HepG2 (cell line): ENCODE measurements around the gene MFAP1. TPM values are rescaled to one million over a fixed set of nuclear protein-coding genes. Genes with fewer than 3 reads are reported as not detected.

Experiments used
- BRD4 ChIP-seq: sonication (generic); formaldehyde crosslinking; IDR thresholded peaks from 2 replicates; pipeline ENCODE4 v1.4.0; 2020; ENCODE audit warnings: missing genetic modification reagents
- ELF1 ChIP-seq: sonication (generic); formaldehyde crosslinking; IDR thresholded peaks from 2 replicates; pipeline ENCODE4 v1.4.0; 2020; ENCODE audit warnings: missing genetic modification reagents
- HOXA5 ChIP-seq: sonication (generic); formaldehyde crosslinking; IDR thresholded peaks from 2 replicates; pipeline ENCODE4 v1.4.0; 2020; ENCODE audit warnings: missing genetic modification reagents
- KDM5A ChIP-seq: fragments of 200-600 bp; sonication (generic); IDR thresholded peaks from 2 replicates; pipeline ENCODE4 v1.7.0; 2018; ENCODE audit warnings: antibody characterized with exemption, mild to moderate bottlenecking, low read length, borderline replicate concordance
- MAFF ChIP-seq: IDR thresholded peaks from 2 replicates; pipeline ENCODE4 v1.6.1; 2011; ENCODE audit warnings: low read depth, low read length, improper control_type of control experiment
- MED13 ChIP-seq: sonication (generic); formaldehyde crosslinking; IDR thresholded peaks from 2 replicates; pipeline ENCODE4 v1.5.0; 2020; ENCODE audit warnings: missing genetic modification reagents
- MXI1 ChIP-seq: IDR thresholded peaks from 3 replicates; pipeline ENCODE4 v1.6.1; 2012; ENCODE audit warnings: low read depth, low read length, inconsistent platforms, borderline replicate concordance
- PAF1 ChIP-seq: IDR thresholded peaks from 2 replicates; pipeline ENCODE4 v1.6.1; 2016; ENCODE audit warnings: missing genetic modification reagents, missing compliant biosample characterization
- SIX1 ChIP-seq: sonication (generic); formaldehyde crosslinking; IDR thresholded peaks from 2 replicates; pipeline ENCODE4 v1.4.0; 2020; ENCODE audit warnings: missing genetic modification reagents, borderline replicate concordance
- SMARCC2 ChIP-seq: fragments of 450-650 bp; IDR thresholded peaks from 2 replicates; pipeline ENCODE4 v1.6.1; 2017; ENCODE audit warnings: antibody characterized with exemption, mild to moderate bottlenecking
- SMYD3 ChIP-seq: sonication (generic); formaldehyde crosslinking; IDR thresholded peaks from 2 replicates; pipeline ENCODE4 v1.8.1; 2023; ENCODE audit warnings: mild to moderate bottlenecking, missing genetic modification reagents
- TCF7 ChIP-seq: sonication (generic); IDR thresholded peaks from 2 replicates; pipeline ENCODE4 v1.6.1; 2016; ENCODE audit warnings: antibody characterized with exemption, low read depth
- YY1 ChIP-seq: IDR thresholded peaks from 2 replicates; pipeline ENCODE4 v1.6.1; 2011; ENCODE audit warnings: low read length, low read depth, moderate library complexity, mild to moderate bottlenecking; ENCODE audit not compliant: insufficient read depth, insufficient replicate concordance
- ZNF564 ChIP-seq: sonication (generic); formaldehyde crosslinking; IDR thresholded peaks from 2 replicates; pipeline ENCODE4 v1.8.1; 2023; ENCODE audit warnings: mild to moderate bottlenecking, missing genetic modification reagents
- ZNF788 ChIP-seq: sonication (generic); formaldehyde crosslinking; IDR thresholded peaks from 2 replicates; pipeline ENCODE4 v1.5.0; 2020; ENCODE audit warnings: mild to moderate bottlenecking, missing genetic modification reagents, borderline replicate concordance
- polyA plus RNA-seq, 8 experiments: library from polyadenylated mRNA; depleted of rRNA in 3 of 8; stranded (reverse) in 7 of 8; unstranded in 1 of 8; fragments of >200 nt; fragmentation: Illumina TruSeq in 4 of 8; extraction: Trizol in 4 of 8; gene quantifications; 2 replicates each; pipeline versions ENCODE4 v1.2.1 to v1.2.3, GENCODE V29; 2011 to 2016; ENCODE audit warnings: low read depth in 4 of 8, missing spikeins in 1 of 8, mixed read lengths in 1 of 8; ENCODE audit not compliant: insufficient read depth in 1 of 8
- total RNA-seq, 5 experiments: library from RNA; depleted of rRNA; stranded (reverse); fragments of >200 nt; fragmentation: Illumina TruSeq; extraction: Trizol; gene quantifications; 2 replicates each; pipeline ENCODE4 v1.2.3, GENCODE V29; 2016; ENCODE audit warnings: low read depth in 1 of 5
- TF ChIP-seq, protein P1 (sequence below): sonication (generic); formaldehyde crosslinking; IDR thresholded peaks from 2 replicates; pipeline ENCODE4 v1.5.0; 2020; ENCODE audit warnings: mild to moderate bottlenecking, missing genetic modification reagents, borderline replicate concordance
- TF ChIP-seq, protein P2 (sequence below): sonication (generic); formaldehyde crosslinking; IDR thresholded peaks from 2 replicates; pipeline ENCODE4 v1.4.0; 2020; ENCODE audit warnings: missing genetic modification reagents
- TF ChIP-seq, protein P3 (sequence below): sonication (generic); formaldehyde crosslinking; IDR thresholded peaks from 2 replicates; pipeline ENCODE4 v1.8.0; 2022; ENCODE audit warnings: missing genetic modification reagents, mild to moderate bottlenecking, moderate library complexity, borderline replicate concordance

Gene MFAP1
- total and polyA plus RNA-seq, 2 of the 13 experiments (the other 11 are each of a cell fraction or from before 2014, with no cell fraction given): 11.8 to 39.5 TPM

DNA sequence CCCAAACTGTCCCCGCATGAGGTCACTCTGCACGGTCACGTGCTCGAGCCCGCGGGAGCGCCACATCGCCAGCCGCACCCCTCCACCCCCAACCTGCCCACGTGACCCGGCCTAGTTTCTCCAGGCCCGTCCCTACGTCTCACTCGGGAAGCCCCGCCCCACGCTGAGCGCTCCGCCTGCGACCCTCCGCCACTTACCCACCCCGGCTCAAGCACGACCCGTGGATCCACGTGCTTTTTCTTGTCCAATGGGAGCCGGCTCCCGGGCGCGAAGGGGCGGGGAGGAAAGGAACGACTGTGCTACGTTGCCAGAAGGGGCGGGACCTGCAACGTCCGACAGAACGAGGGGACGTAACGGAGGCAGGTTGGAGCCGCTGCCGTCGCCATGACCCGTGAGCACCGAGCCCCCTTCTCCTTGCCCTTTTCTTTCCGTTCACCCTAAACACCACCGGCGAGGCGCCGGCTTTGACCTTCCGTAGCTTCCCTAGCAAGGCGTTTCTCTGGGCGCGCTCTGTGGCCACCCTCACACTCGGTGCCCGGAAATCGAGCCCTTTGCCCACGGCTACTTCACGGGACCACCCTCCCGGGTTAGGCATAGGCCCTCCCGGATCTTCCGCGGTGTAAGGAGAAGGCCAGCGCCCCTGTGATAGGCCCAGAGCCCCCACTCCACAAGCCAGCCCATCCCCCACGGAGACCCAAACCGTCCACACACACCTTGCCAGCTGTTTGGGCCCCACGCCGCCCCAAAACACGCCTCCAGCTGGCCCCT lies 32.3 kb downstream of the MFAP1 start, which contains the start of gene SERF2 (continued):
- TF ChIP-seq ZNF788 (CRISPR knock-in tag) (peak; percentile 39; the same call in 1 of the 2 replicates), SMARCC2 (no peak), ZNF564 (no peak), SIX1 (CRISPR knock-in tag) (no peak), ELF1 (peak; percentile 40; the same call in 1 of the 2 replicates), MXI1 (peak; percentile 65; the same call in 1 of the 3 replicates), SMYD3 (CRISPR knock-in tag) (0 out of 2 replicates have a peak, but pooled peaks have one; percentile 46), HOXA5 (no peak; the same call in 1 of the 2 replicates), TCF7 (no peak), MED13 (CRISPR knock-in tag) (0 out of 2 replicates have a peak, but pooled peaks have one; percentile 15), KDM5A (peak; percentile 73; the same call in 1 of the 2 replicates), BRD4 (0 out of 2 replicates have a peak, but pooled peaks have one; percentile 2), YY1 (peak; percentile 78), MAFF (no peak), PAF1 (CRISPR knock-in tag) (no peak)
- TF ChIP-seq, protein P1, sequence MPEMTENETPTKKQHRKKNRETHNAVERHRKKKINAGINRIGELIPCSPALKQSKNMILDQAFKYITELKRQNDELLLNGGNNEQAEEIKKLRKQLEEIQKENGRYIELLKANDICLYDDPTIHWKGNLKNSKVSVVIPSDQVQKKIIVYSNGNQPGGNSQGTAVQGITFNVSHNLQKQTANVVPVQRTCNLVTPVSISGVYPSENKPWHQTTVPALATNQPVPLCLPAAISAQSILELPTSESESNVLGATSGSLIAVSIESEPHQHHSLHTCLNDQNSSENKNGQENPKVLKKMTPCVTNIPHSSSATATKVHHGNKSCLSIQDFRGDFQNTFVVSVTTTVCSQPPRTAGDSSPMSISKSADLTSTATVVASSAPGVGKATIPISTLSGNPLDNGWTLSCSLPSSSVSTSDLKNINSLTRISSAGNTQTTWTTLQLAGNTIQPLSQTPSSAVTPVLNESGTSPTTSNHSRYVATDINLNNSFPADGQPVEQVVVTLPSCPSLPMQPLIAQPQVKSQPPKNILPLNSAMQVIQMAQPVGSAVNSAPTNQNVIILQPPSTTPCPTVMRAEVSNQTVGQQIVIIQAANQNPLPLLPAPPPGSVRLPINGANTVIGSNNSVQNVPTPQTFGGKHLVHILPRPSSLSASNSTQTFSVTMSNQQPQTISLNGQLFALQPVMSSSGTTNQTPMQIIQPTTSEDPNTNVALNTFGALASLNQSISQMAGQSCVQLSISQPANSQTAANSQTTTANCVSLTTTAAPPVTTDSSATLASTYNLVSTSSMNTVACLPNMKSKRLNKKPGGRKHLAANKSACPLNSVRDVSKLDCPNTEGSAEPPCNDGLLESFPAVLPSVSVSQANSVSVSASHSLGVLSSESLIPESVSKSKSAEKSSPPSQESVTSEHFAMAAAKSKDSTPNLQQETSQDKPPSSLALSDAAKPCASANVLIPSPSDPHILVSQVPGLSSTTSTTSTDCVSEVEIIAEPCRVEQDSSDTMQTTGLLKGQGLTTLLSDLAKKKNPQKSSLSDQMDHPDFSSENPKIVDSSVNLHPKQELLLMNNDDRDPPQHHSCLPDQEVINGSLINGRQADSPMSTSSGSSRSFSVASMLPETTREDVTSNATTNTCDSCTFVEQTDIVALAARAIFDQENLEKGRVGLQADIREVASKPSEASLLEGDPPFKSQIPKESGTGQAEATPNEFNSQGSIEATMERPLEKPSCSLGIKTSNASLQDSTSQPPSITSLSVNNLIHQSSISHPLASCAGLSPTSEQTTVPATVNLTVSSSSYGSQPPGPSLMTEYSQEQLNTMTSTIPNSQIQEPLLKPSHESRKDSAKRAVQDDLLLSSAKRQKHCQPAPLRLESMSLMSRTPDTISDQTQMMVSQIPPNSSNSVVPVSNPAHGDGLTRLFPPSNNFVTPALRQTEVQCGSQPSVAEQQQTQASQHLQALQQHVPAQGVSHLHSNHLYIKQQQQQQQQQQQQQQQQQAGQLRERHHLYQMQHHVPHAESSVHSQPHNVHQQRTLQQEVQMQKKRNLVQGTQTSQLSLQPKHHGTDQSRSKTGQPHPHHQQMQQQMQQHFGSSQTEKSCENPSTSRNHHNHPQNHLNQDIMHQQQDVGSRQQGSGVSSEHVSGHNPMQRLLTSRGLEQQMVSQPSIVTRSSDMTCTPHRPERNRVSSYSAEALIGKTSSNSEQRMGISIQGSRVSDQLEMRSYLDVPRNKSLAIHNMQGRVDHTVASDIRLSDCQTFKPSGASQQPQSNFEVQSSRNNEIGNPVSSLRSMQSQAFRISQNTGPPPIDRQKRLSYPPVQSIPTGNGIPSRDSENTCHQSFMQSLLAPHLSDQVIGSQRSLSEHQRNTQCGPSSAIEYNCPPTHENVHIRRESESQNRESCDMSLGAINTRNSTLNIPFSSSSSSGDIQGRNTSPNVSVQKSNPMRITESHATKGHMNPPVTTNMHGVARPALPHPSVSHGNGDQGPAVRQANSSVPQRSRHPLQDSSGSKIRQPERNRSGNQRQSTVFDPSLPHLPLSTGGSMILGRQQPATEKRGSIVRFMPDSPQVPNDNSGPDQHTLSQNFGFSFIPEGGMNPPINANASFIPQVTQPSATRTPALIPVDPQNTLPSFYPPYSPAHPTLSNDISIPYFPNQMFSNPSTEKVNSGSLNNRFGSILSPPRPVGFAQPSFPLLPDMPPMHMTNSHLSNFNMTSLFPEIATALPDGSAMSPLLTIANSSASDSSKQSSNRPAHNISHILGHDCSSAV: no peak
- TF ChIP-seq, protein P2, sequence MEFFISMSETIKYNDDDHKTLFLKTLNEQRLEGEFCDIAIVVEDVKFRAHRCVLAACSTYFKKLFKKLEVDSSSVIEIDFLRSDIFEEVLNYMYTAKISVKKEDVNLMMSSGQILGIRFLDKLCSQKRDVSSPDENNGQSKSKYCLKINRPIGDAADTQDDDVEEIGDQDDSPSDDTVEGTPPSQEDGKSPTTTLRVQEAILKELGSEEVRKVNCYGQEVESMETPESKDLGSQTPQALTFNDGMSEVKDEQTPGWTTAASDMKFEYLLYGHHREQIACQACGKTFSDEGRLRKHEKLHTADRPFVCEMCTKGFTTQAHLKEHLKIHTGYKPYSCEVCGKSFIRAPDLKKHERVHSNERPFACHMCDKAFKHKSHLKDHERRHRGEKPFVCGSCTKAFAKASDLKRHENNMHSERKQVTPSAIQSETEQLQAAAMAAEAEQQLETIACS (CRISPR knock-in tag): peak; percentile 62
- TF ChIP-seq, protein P3, sequence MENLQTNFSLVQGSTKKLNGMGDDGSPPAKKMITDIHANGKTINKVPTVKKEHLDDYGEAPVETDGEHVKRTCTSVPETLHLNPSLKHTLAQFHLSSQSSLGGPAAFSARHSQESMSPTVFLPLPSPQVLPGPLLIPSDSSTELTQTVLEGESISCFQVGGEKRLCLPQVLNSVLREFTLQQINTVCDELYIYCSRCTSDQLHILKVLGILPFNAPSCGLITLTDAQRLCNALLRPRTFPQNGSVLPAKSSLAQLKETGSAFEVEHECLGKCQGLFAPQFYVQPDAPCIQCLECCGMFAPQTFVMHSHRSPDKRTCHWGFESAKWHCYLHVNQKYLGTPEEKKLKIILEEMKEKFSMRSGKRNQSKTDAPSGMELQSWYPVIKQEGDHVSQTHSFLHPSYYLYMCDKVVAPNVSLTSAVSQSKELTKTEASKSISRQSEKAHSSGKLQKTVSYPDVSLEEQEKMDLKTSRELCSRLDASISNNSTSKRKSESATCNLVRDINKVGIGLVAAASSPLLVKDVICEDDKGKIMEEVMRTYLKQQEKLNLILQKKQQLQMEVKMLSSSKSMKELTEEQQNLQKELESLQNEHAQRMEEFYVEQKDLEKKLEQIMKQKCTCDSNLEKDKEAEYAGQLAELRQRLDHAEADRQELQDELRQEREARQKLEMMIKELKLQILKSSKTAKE (CRISPR knock-in tag): no peak
